DOHH2 (cell line): Measurements from ENCODE around the gene SGCD.

ENCODE experiments used
- EZH2phosphoT487 ChIP-seq: fragments of 200-600 bp; sonication (generic); IDR thresholded peaks from 2 replicates; pipeline ENCODE4 v1.6.1; 2017; ENCODE audit warnings: borderline replicate concordance, mild to moderate bottlenecking, antibody characterized with exemption, low read length, moderate library complexity, mixed read lengths
- TF ChIP-seq, protein P1 (sequence below): fragments of 200-600 bp; sonication (generic); IDR thresholded peaks from one replicate; pipeline ENCODE4 v1.5.1; 2014; ENCODE audit warnings: antibody characterized with exemption, mild to moderate bottlenecking, low read depth, low read length; ENCODE audit not compliant: poor library complexity, severe bottlenecking

DNA sequence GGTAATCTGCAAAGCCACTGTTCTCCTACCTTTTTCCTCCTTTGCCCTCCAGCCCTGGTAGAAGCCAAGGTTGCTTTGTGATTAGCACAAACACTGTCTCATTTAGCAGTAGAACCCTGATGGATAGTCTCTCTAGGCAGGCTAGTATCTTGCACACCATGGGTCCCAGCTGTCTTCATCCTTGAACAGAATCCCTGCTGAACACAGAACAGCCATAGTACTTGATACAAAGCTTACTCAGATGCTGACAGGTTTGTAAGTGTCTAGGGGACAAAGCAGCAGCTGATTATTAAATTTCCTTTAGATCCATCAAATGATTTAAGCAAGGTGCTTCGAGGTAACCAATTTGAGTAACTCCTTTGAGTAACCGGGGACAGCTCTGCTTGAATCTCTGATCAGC is 359.4 kb downstream of the SGCD start:
- TF ChIP-seq, protein P1, sequence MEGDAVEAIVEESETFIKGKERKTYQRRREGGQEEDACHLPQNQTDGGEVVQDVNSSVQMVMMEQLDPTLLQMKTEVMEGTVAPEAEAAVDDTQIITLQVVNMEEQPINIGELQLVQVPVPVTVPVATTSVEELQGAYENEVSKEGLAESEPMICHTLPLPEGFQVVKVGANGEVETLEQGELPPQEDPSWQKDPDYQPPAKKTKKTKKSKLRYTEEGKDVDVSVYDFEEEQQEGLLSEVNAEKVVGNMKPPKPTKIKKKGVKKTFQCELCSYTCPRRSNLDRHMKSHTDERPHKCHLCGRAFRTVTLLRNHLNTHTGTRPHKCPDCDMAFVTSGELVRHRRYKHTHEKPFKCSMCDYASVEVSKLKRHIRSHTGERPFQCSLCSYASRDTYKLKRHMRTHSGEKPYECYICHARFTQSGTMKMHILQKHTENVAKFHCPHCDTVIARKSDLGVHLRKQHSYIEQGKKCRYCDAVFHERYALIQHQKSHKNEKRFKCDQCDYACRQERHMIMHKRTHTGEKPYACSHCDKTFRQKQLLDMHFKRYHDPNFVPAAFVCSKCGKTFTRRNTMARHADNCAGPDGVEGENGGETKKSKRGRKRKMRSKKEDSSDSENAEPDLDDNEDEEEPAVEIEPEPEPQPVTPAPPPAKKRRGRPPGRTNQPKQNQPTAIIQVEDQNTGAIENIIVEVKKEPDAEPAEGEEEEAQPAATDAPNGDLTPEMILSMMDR: no peak
- no peak for TF ChIP-seq EZH2phosphoT487
